Astrocyte (in vitro differentiated cells and primary cell): ENCODE data around the gene TRIM58.

Experiments
- EZH2 ChIP-seq: IDR thresholded peaks from 2 replicates; pipeline ENCODE4 v1.6.1; 2012; ENCODE audit warnings: mild to moderate bottlenecking, low read length, inconsistent platforms; ENCODE audit not compliant: insufficient read depth
- TF ChIP-seq, protein P1 (sequence below): IDR thresholded peaks from 2 replicates; pipeline ENCODE4 v1.5.1; 2011; ENCODE audit warnings: low read depth, mild to moderate bottlenecking, inconsistent platforms, low read length, moderate library complexity; ENCODE audit not compliant: insufficient read depth

DNA sequence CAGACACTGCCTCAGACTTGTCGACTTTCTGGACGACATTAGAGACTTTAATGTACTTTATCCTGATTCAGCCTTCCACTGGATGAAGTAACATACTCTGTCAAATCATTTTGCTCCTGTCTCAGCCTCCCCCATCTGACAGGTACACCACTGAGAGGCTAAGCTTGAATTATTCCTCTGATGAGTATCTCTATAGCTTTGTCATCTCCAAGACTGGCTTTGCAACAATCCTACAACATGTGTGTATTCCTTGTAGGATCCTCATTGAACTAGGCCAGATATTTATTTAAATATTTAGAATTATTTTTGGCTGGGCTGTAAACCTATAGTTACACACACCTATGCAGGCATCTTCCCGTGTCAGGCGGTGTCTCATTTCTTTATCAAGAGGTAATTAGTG lies 1.1 kb upstream of the TRIM58 start:
- TF ChIP-seq, protein P1, sequence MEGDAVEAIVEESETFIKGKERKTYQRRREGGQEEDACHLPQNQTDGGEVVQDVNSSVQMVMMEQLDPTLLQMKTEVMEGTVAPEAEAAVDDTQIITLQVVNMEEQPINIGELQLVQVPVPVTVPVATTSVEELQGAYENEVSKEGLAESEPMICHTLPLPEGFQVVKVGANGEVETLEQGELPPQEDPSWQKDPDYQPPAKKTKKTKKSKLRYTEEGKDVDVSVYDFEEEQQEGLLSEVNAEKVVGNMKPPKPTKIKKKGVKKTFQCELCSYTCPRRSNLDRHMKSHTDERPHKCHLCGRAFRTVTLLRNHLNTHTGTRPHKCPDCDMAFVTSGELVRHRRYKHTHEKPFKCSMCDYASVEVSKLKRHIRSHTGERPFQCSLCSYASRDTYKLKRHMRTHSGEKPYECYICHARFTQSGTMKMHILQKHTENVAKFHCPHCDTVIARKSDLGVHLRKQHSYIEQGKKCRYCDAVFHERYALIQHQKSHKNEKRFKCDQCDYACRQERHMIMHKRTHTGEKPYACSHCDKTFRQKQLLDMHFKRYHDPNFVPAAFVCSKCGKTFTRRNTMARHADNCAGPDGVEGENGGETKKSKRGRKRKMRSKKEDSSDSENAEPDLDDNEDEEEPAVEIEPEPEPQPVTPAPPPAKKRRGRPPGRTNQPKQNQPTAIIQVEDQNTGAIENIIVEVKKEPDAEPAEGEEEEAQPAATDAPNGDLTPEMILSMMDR, result no peak
- no peak for TF ChIP-seq EZH2
